HEK293T (cell line): ENCODE measurements around the gene CNTRL.

Experiments
- ARNT ChIP-seq: fragments of 450-650 bp; IDR thresholded peaks from 2 replicates; pipeline ENCODE4 v1.6.1; 2017; ENCODE audit warnings: mild to moderate bottlenecking
- CTBP1 ChIP-seq: fragments of 450-650 bp; IDR thresholded peaks from 2 replicates; pipeline ENCODE4 v1.6.1; 2016; ENCODE audit warnings: borderline replicate concordance
- ELF4 ChIP-seq: fragments of 450-650 bp; IDR thresholded peaks from 2 replicates; pipeline ENCODE4 v1.6.1; 2017; ENCODE audit warnings: antibody characterized with exemption
- FOXM1 ChIP-seq: fragments of 450-650 bp; IDR thresholded peaks from 2 replicates; pipeline ENCODE4 v1.6.1; 2017; ENCODE audit warnings: mild to moderate bottlenecking, borderline replicate concordance
- PKNOX1 ChIP-seq: fragments of 450-650 bp; IDR thresholded peaks from 2 replicates; pipeline ENCODE4 v1.6.1; 2016
- SP1 ChIP-seq: fragments of 450-650 bp; IDR thresholded peaks from 2 replicates; pipeline ENCODE4 v1.6.1; 2017
- ZNF384 ChIP-seq: fragments of 450-650 bp; IDR thresholded peaks from 2 replicates; pipeline ENCODE4 v1.6.1; 2016

- no peak for TF ChIP-seq FOXM1
- TF ChIP-seq PKNOX1, result no peak
- TF ChIP-seq ZNF384, result no peak
- TF ChIP-seq SP1, result no peak
- no peak for TF ChIP-seq ARNT
- no peak for TF ChIP-seq ELF4
- TF ChIP-seq CTBP1, result no peak
These were observed 117.8 kb downstream of the CNTRL start for GRCh38 chr9:121192518-121192917.
